ENCODE measurements around the gene ARSI.
A peak's percentile ranks its signal among the peaks of the same experiment; 100 is the strongest.

ARSI gene

GRCh38 chr5:150305557-150305956 is 2.9 kb upstream of the ARSI start:
- DNase-seq = no peak

GRCh38 chr5:150305095-150305494 is 2.4 kb upstream of the ARSI start:
- DNase-seq = no peak

- DNase-seq = no peak
Measured at GRCh38 chr5:150304481-150305081, 1.9 kb upstream of the ARSI start.

- no peak for DNase-seq
Measured at GRCh38 chr5:150303660-150304386, 1.1 kb upstream of the ARSI start.

- DNase-seq = no peak
Measured at GRCh38 chr5:150303070-150303615, 438 bp upstream of the ARSI start.

- no peak for DNase-seq
Measured at GRCh38 chr5:150301901-150302300, 804 bp downstream of the ARSI start.

- no peak for DNase-seq
Measured at GRCh38 chr5:150301170-150301505, 1.6 kb downstream of the ARSI start.

GRCh38 chr5:150300496-150301169 is 2.1 kb downstream of the ARSI start:
- no peak for DNase-seq

- DNase-seq = no peak
Measured at GRCh38 chr5:150299571-150300327, 3.0 kb downstream of the ARSI start.

GRCh38 chr5:150298701-150299451 is 3.8 kb downstream of the ARSI start:
- DNase-seq = peak; percentile 38

- no peak for DNase-seq
Measured at GRCh38 chr5:150297934-150298595, 4.6 kb downstream of the ARSI start.

- no peak for DNase-seq
Measured at GRCh38 chr5:150297236-150297890, 5.3 kb downstream of the ARSI start.

- no peak for DNase-seq
Measured at GRCh38 chr5:150296496-150296895, 6.2 kb downstream of the ARSI start.

GRCh38 chr5:150295741-150296486 is 6.8 kb downstream of the ARSI start:
- no peak for DNase-seq

GRCh38 chr5:150295172-150295634 is 7.5 kb downstream of the ARSI start:
- DNase-seq = peak; percentile 75

- DNase-seq = no peak
Measured at GRCh38 chr5:150294551-150295071, 8.1 kb downstream of the ARSI start.

- DNase-seq = no peak
Measured at GRCh38 chr5:150293091-150293941, 9.4 kb downstream of the ARSI start.

GRCh38 chr5:150291388-150292385 is 11.0 kb downstream of the ARSI start:
- DNase-seq = peak; percentile 5

Measured in inflammatory macrophage treated with lipopolysaccharide for 4 hours (primary cell).